A673 (cell line): ENCODE results near the gene DNM2. TPM values are rescaled to one million over a fixed set of nuclear protein-coding genes. Genes with fewer than 3 reads are reported as not detected.

ENCODE experiments used
- BruUV-seq: library from RNA; stranded (reverse); fragments of 400-500 nt; replicated peaks from 2 replicates; lab custom pipeline; 2021; lab: Mats Ljungman, UMichigan
- CTCF ChIA-PET: fragments of 300-600 bp; sonication (Branson Sonifier 250); formaldehyde crosslinking; loops from one replicate; lab custom pipeline; 2022; ENCODE audit warnings: antibody characterized with exemption; lab: Charles Lee
- POLR2A ChIA-PET: fragments of 300-600 bp; sonication (Branson Sonifier 250); formaldehyde crosslinking; loops from one replicate; lab custom pipeline; 2022; ENCODE audit warnings: antibody characterized with exemption; ENCODE audit not compliant: low non-redundant PET; lab: Charles Lee
- DNase-seq: peaks from one replicate; pipeline ENCODE4 v3.0.0-alpha.2; 2015; ENCODE audit warnings: low spot score
- H3K27ac ChIP-seq: fragments of 200-600 bp; sonication (generic); 2 replicates; pipeline ENCODE4 v1.5.1; 2016; ENCODE audit warnings: mixed run types, low read depth, mild to moderate bottlenecking, mixed read lengths, antibody characterized with exemption, low read length; ENCODE audit not compliant: poor library complexity, severe bottlenecking
- H3K27me3 ChIP-seq: fragments of 200-600 bp; sonication (generic); replicated peaks from 2 replicates; pipeline ENCODE4 v1.6.1; 2017; ENCODE audit warnings: mixed run types, low read depth, mild to moderate bottlenecking, mixed read lengths, antibody characterized with exemption, low read length; ENCODE audit not compliant: insufficient read depth, poor library complexity
- H3K36me3 ChIP-seq: fragments of 200-600 bp; sonication (generic); 2 replicates; pipeline ENCODE4 v1.6.1; 2016; ENCODE audit warnings: mixed run types, mild to moderate bottlenecking, mixed read lengths, antibody characterized with exemption, low read length; ENCODE audit not compliant: insufficient read depth, poor library complexity, severe bottlenecking
- H3K4me1 ChIP-seq: fragments of 200-600 bp; sonication (generic); 2 replicates; pipeline ENCODE4 v1.6.1; 2017; ENCODE audit warnings: mixed run types, mild to moderate bottlenecking, mixed read lengths, antibody characterized with exemption, low read length; ENCODE audit not compliant: insufficient read depth, poor library complexity, severe bottlenecking
- H3K4me3 ChIP-seq: fragments of 200-600 bp; sonication (generic); 2 replicates; pipeline ENCODE4 v1.5.1; 2016; ENCODE audit warnings: low read depth, mixed run types, mild to moderate bottlenecking, mixed read lengths, low read length; ENCODE audit not compliant: poor library complexity, severe bottlenecking
- H3K9me3 ChIP-seq: fragments of 200-600 bp; sonication (generic); 2 replicates; pipeline ENCODE4 v1.6.1; 2016; ENCODE audit warnings: mixed run types, low read depth, mild to moderate bottlenecking, mixed read lengths, antibody characterized with exemption, low read length; ENCODE audit not compliant: poor library complexity, severe bottlenecking
- CTCF ChIP-seq: fragments of 300-800, 200-600 bp; sonication (generic); conservative IDR thresholded peaks from 2 replicates; pipeline ENCODE4 v1.5.1; 2017; ENCODE audit warnings: low read depth, mild to moderate bottlenecking, antibody characterized with exemption, low read length, moderate library complexity, mixed read lengths
- EZH2 ChIP-seq: fragments of 200-600 bp; sonication (generic); IDR thresholded peaks from 2 replicates; pipeline ENCODE4 v1.6.1; 2017; ENCODE audit warnings: borderline replicate concordance, low read depth, mild to moderate bottlenecking, mixed read lengths, antibody characterized with exemption, low read length; ENCODE audit not compliant: poor library complexity, severe bottlenecking
- intact Hi-C: fragments of 100-400 bp; cut with micrococcal nuclease; formaldehyde crosslinking; loops from one replicate; pipeline ENCODE4 v1.10.0; 2022; ENCODE audit not compliant: unreplicated experiment
- total RNA-seq: library from RNA; stranded (reverse); gene quantifications from 2 replicates; pipeline ENCODE4 v1.2.3, GENCODE V29; 2021

Gene DNM2
- total RNA-seq, 1 experiment from 2014 or later, result 143 TPM

GRCh38 chr19:10797078-10797477 lies 79.2 kb downstream of the DNM2 start:
- ChIA-PET CTCF (no interaction called here), POLR2A (no interaction called here)
- Histone ChIP-seq H3K36me3 (peaks cover 28% of the 10 kb centered on the region), H3K4me1 (no peaks in the 10 kb centered on the region), H3K9me3 (no peaks in the 10 kb centered on the region), H3K4me3 (no peak overlapping the region), H3K27me3 (no peaks in the 10 kb centered on the region), H3K27ac (no peak overlapping the region)
- intact Hi-C loops, result no loop called here
- DNase-seq, result no peak
- TF ChIP-seq EZH2, result no peak
- no peak for TF ChIP-seq CTCF
- no TSS peak for BruUV-seq

GRCh38 chr19:10797541-10798256 lies 79.8 kb downstream of the DNM2 start:
- POLR2A ChIA-PET, result no interaction called here
- BruUV-seq, result no TSS peak
- intact Hi-C loops, result no loop called here
- Histone ChIP-seq H3K27me3 (no peaks in the 10 kb centered on the region), H3K4me1 (no peaks in the 10 kb centered on the region), H3K27ac (no peak overlapping the region), H3K4me3 (no peak overlapping the region), H3K9me3 (no peaks in the 10 kb centered on the region), H3K36me3 (peaks cover 32% of the 10 kb centered on the region)
- no peak for DNase-seq
- TF ChIP-seq CTCF (no peak), EZH2 (no peak)
- CTCF ChIA-PET, result no interaction called here

- no peak overlapping the region for H3K27ac ChIP-seq
- intact Hi-C loops, result no loop called here
- no peak for DNase-seq
- peaks cover 23% of the 10 kb centered on the region for H3K36me3 ChIP-seq
- H3K4me3 ChIP-seq, result no peak overlapping the region
- CTCF ChIA-PET, result no interaction called here
- no peaks in the 10 kb centered on the region for H3K9me3 ChIP-seq
- TF ChIP-seq EZH2, result no peak
- no peaks in the 10 kb centered on the region for H3K4me1 ChIP-seq
- no peaks in the 10 kb centered on the region for H3K27me3 ChIP-seq
- POLR2A ChIA-PET, result no interaction called here
- BruUV-seq, result no TSS peak
Observed at GRCh38 chr19:10800488-10800887, 82.6 kb downstream of the DNM2 start.
